T1000 (cell line): Measurements from ENCODE around the gene CD5L.

Experiments
- DNase-seq: peaks from one replicate; lab custom pipeline; 2025; ENCODE audit warnings: mixed read lengths; lab: John Stamatoyannopoulos, UW

Gene CD5L

DNA sequence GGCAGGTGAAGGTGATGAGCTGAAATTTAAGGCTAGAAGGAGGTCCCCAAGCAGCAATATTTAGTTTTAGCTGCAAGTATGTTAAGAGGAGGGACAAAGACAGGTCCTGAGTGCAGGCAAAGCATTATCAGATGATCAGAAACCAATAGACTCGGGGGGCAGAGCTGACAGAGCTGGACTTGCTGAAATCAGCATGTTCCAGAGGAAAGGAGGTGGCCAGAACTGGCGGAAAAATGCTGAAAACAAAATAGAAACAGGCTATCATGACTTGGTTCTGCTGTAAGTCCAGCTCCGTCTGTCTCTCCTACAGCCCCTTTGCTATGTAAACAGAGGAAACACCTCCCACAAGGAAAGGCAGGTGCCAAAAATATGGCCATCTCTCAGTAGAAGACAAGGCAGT lies at the start of gene CD5L:
Gene CD5L, minus strand, starts transcription at position 101 of the 400 bp plus-strand sequence. CDS start 107 bp downstream, outside the sequence.
- no peak for DNase-seq

DNA sequence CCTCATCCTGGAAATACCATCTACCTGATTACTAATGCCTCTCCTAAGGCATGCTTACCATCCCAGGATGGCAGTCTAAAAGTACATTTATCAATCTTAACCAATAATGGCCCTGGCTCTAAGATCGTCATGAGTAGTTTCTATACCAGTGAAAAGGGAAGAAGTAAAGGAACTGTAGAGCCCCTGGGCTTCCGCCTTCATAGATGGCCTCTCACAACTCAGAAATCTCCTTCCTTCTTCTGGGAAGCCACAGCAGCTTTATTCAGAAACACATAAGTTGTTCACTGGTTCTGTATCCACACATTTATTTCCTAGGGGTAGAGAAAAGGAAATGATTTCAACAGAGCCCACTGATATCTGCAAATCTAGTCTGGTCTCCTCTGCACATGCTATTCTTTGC lies 41.0 kb upstream of the CD5L start:
- no peak for DNase-seq

DNA sequence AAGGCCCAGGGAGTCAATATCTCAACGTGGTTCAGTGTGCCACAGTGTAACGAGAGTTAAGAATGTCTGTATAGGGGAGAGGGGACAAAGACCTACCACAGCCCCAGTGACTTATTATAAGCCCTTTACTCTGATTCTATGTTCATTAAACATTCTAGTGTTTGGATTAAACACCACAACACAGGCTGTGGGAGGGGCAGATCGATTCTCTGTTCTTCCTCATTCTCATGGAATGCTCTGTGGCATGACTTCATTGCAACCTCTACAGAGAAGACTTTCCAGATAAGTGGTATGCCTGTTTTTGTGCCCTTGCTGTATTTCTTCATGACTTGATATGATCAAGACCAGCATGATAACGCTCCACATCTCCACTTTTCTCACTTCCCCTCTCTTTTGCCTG lies 39.0 kb upstream of the CD5L start:
- no peak for DNase-seq

DNA sequence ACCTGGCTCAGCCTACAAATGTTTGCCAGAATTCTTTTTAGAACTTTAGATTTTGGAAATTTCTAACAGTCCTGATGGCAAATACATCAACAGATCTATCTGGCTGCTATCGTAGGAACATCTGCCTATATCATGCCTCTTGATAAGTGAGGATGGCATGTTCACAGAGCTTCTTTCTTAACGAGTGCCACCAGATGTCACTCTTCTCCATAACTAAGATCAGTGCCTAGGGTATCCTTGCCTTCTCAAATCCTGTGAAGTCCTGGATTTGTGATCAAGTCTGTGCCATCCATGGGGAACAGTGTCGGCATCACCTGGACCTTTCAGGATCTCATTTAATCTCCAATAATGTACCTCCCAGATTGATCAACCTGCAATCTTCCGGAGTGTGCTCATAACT lies 36.5 kb upstream of the CD5L start:
- DNase-seq = no peak

DNA sequence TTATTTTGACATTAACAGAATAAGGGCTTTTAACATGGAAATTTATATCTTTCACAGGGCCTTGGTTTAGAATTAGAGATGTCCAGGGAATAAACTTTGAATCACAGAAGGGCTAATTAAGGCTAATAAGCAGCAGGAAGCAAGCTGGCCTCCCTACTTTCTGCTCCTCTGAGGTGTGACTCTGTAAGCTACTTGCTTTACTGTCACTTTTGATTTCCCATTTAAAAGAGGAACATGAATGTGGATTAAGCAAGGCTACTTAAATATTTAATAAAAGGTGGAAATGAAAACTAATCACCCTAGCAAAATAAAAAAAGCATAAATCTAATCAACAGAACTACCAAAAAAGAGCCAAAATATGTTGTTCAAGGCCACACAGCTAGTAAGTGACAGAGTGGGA lies 28.9 kb upstream of the CD5L start:
- DNase-seq = no peak

DNA sequence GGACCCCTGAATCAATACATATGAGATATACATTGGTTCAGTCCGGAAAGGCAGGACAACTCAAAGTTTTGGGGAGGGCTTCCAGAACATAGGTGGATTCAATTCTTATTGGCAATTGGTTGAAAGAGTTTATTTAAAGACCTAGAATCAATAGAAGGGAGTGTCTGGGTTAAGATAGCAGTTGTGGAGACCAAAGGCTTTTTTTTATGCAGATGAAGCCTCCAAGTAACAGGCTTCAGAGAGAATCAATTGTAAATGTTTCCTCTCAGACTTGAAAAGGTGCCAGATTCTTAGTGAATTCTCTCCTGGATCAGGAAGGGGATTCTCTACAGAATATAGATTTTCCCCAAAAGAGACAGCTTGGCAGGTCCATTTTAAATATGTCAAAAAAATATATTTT lies 27.0 kb upstream of the CD5L start:
- DNase-seq = no peak

DNA sequence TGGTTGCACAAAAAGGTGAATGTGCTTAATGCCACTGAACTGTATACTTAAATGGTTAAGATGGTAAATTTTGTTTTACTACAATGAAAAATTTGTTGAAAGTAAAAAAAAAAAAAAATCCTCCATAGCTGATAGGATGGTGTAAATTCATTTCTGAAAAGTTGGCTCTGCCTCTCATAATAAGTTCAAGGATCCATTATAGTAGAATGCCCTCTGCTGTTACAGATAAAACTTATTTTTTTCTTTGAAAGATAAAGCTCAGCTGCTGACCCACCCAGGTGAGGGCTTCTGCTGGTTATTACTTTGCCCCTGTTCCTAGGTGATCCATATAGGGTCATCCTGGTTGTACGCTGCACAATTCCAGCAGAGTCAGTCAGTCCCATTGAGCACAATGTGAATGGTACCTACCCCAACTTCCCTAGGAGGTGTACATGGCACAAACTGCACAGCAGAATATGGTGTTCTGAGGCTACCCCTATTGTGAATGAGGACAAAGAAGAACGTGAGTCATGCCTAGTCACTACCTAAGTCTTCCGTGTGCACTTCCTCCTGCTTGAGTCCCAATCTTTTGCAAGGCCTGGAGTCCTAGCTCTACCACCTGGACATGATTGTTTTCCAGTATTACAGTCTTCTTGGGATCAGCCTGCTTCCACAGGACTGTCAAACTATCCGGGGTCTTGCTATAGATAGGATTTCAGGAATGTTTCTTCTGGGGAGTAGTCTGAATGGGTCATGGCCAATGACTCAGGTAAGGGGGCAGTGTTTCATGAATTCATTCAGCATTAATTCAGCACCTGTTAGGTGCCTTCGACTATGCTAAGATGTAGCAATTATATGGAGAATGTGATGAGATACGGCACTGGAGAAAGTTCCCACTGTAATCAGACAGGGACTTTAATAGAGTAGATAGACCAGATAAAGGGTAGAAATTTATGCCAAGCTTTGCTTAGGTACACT lies 20.8 kb upstream of the CD5L start:
- DNase-seq = no peak

DNA sequence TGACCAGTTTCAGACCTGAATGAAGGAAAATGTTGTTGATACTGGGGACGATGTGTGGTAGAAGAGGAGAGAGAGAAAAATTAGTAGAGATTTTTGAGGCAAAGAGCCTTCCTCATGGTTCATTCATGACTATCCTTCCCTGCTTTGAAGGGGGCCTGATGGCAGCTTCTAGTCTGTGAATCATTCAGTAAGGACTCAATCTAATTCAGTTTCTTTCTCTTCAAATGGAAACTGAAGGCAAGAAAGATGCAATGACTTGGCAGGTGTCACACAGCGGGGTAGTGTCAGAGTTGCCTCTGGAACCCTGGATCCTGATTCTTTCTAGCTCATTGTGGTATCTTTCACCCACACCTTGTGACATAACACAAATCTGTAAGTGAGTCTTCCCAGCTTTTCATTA lies 14.9 kb upstream of the CD5L start:
- no peak for DNase-seq

DNA sequence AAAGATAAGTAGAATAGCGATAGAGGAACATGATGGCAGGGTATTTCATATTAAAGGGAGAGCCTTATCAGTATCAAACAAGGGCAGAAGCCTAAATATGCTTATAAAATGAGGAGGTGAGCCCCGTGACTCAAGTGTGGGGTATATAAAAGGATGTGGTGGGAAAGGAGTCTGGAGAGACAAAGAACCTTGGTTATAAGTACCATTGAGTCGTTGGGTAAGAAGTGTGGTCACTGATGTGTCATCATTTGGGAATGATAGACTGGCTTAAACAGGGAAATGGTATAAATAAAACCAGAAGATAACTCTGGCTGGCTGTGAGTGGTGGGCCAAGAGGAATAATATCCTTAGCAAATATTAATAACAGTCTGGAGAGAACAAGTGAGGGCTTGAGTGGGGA lies 10.9 kb upstream of the CD5L start:
- no peak for DNase-seq

DNA sequence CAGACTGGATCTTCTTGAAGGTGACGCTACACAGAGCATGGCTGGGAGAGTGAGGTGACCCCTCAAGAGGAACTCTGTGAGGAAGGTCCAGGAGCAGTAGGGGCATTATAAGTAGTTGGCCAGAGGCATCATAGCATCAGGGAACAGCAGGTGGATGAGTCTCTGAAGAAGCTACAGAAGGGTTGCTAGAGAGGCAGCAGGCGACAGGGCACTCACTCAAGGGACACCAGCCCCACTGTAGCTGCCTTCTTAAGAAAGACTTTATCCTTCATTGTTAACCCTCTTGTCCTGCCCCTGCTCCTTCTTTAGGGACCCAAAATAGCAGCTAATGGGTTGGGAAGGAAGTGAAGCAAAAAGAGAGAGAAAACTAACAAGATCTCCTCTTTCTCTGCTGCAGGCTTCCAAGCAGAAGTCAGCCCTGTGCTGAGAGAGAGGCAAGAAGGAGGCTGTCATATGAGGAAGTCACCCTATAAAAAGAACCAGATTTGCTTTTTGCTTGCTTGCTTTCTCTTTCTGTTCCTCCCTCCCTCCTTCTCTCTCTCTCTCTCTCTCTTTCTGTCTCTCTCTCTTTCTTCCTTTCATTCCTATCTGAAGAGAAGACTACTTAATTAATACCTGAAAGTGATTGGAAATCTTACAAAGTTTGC lies 7.7 kb upstream of the CD5L start:
- no peak for DNase-seq

DNA sequence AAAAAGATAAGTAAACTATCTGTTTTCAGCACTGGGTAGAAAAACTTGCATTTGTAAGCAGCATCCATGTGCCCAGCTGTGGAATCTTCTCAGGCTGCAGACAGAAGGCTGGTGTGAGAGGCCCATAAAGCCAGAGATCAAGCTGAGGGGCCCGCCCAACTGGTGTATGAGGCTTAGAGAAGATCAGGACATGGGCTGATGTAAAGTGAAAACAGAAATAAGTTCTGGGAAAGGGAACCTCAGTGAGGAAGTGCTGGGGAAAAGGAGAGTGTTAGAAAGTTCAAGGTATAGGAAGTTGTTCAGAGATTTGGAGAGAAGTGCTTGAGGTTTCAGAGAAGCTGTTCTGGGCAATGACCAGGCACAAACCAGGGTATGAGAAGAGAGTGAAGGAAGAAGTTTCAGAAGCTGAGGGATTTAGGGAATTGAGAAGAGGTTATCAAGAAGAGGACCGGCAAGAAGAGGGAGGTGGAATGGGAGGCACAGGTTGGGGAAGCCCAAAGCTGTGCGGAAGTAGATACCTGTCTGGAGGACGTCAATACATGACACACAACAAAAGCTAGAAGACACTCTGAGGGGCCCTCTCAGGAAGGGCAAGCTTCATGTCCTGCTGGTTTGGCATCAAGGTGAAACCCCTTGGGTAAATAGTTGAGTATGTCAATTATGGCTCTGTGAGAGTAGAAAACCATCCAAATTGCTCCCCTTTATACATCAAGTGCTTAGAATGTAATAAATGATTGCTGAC lies 2.7 kb upstream of the CD5L start:
- no peak for DNase-seq

DNA sequence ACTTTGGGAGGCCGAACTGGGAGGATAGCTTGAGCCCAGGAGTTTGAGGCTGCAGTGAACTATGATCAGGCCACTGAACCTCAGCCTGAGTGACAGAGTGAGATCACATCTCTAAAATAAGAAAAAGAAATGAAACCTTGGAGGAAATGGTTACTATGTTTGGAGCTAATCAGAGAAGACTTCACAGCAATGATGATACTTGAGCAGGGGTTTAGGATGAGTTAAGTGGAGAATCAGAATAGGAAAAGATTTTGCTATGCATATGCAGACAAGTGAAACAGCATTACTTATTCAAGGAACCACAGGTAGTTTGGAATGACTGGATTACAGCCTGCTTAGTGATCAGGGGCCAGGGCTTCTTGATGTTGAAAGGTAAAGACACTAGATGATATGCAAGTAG lies 1.3 kb upstream of the CD5L start:
- no peak for DNase-seq

DNA sequence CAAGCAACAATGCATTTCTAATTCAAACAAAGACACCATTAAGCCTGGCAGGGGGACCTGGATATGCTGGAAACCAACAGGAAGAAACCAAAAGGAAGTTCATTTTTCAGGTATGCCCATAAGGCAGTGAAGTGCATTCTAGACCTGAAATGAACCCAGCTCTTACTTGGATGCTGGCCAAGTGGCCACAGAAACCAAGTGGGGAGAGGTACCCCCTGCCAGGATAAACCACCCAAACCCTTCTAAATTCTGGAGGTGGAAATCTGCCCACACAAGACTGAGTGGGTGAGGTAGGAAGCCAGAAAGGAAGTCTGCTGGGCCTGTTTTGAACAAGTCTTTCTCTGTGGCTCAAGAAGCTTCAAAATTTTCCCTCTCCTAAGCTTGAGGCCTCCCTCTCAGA lies 2.6 kb downstream of the CD5L start:
- no peak for DNase-seq

DNA sequence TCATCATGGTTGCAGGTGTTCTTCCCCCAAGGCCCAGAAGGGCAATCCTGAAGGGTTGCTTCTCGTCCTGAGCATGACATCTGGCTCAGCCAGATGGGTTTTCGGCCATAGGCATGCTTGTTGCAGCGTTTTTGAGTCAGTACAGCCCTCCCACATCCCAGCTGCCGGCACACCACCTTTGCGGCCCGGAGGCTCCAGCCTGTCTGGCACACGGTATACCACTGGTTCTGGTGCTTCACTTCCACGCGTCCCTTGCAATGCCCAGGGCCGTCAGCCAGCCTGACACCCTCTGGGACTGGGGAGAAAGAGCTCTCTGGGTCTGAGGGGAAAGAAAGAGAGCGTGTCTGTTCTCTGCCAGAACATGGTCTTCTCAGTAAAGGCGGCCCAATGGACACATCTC lies 7.2 kb downstream of the CD5L start:
- no peak for DNase-seq

DNA sequence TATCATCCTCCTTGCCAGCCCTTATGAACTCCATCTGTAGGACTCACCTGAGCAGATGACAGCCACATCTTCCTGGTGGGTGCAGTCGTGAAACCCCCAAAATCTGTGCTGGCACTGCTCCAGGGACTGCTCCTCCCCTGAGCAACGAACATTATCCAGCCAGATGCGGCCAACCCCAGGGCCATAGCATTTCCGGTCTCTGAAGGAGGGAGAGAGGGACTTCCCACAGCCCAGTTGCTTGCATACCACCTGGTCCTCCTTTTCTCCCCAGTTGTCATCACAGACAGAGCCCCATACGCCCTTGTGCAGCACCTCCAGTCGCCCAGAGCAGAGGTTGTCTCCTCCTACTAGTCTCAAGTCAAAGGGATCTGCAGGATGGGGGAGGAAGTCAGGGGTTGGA lies 8.5 kb downstream of the CD5L start:
- no peak for DNase-seq

DNA sequence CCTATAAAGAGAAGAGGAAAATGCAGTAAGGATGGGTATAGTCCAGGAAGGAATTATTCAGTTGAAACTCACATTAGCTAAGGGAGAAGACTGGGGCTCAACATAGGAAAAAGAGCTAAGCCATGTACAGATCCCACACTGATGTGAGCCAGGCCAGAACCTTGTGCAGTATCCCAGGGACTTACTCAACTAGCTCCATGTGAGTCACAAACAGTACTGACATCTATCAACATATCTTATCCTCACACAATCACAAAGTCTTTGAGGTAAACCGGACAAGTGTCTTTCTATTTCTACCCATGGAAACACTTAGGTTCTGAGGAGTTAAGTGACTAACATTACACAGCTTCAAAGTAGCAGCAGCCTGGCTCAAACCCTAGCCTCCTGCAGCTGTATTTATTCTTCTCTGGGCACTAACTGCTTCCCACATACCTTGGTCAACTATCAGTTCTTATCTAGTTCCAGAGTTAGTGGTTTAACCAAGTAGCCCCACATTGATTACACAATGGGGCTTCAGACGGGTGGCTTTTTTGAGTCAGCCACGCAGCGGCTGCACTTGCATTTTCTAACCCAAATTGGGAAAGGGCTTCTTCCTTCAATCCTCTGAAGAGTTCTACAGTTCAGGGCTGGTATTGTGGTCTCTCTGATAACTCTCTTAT lies 9.5 kb downstream of the CD5L start:
- no peak for DNase-seq

DNA sequence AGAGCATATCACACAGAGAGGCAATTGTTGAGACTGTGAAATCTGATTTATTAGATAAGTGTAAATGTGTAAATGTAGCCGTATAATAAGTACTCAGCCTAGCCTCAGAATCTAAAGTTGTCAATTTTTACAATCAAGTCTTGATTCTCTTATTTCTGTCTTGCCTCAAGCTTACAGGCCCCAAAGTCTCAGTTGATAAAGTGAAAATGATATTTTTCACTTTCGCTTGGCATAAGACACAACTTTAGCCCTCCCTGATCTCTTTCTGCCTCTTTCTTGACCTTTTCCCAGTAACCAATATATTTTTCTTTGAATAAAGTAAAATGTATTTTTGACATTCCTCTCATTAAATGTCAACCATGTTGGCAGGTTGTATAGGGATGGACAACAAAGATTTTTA lies 10.7 kb downstream of the CD5L start:
- DNase-seq = no peak

DNA sequence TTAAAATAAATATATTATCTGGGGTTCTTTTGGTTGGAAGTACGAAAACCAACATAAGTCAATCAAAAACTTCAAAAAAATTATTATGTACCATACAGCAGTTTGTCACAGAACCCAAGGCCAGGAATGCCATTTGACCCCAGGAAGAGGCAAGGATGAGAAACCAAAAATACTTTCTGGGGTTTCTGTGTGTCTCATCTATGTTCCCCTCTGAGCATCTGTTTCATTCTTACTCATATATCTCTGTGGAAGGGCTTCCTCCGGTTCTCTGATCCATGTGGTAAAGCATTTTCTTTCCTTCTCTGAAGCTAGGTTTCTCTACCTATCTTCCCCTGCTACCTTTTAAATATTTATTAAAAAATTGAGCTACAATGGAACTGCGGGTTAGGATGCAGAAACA lies 11.9 kb downstream of the CD5L start:
- no peak for DNase-seq

DNA sequence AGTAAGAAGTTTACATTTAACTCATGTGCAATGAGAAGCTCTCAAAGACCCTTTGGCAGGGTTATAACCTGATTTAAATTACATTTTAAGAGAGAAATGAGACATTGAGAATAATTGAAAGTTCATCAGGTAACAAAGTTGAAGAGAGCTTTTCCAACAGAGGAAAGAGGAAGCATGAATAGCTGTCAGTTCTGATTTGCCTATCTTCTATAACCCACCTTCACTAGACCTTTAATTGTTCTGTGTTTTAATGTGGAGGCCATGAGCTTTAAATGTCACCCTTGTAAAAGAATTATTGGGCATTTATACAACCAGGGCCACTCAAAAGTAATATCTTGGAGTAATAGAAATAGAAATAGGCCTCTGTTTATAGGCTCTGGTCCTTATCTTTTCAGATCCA lies 12.4 kb downstream of the CD5L start:
- DNase-seq = no peak

DNA sequence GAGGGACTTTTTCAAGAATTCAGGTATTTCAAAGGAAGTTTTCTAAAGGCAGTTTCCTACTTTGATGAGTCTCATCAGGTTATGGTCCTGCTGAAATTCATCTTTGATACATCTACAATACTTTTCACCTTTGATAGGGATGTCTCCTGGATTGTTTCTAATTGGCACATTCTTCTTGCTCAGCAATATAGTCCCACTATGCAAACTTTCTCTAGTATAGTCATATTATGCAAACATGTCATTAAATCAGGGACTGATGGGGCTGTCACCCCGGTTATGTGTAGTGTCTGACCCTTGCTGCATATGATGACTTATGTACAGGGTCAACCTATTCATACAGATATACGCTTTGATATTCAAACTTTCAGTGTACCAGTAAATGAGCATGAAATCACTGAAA lies 21.3 kb downstream of the CD5L start:
- no peak for DNase-seq

DNA sequence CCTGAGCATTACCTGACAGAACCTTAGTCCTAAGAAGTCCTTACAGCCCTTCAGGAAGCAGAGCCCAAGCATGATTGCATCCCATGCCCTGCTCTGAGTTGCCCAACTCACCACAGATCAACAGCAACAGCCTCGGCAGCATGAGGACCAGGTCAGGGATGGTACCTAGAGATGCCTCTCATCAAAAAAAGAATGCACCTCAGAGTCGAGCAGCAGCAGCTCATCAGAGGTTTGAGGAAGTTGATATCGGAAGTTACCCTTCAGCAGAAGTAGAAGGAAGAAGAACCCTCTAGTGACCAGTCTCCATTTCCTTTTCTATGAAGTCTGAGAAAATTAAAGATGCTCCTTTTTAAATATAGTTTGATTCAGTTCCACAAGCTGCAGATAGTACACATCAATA lies 21.7 kb downstream of the CD5L start, which contains the start of gene FCRL1:
Gene FCRL1, minus strand, starts transcription at position 225 of the 400 bp plus-strand sequence. Its CDS starts 83 bp downstream, at position 142.
- no peak for DNase-seq

DNA sequence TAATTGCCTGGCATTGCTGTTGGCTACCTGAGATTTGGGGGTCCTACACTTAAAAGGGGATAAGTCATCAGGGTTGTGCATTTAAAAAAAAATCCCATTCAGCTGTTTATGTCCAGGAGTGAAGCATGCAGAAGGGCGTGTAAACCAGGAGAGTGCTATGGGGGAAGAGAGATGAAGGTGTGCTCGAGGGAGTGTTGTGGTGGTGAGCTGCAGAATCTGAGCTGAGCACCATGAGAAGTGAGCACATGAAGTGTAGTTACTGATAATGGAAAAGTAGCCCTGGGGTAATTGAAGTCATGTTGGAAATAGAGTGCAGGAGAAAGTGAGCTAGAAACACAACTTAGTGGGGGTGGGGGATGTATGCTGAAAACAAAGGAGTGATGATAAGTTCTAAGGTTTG lies 22.4 kb downstream of the CD5L start:
- no peak for DNase-seq
